Measurements from ENCODE around the gene ANO8. TPM values are rescaled to one million over a fixed set of nuclear protein-coding genes. Genes with fewer than 3 reads are reported as not detected.

The ANO8 gene
- total and polyA plus RNA-seq, 2 of the 13 experiments (the other 11 are each of a cell fraction or from before 2014, with no cell fraction given): 1.8 to 3.5 TPM

DNA sequence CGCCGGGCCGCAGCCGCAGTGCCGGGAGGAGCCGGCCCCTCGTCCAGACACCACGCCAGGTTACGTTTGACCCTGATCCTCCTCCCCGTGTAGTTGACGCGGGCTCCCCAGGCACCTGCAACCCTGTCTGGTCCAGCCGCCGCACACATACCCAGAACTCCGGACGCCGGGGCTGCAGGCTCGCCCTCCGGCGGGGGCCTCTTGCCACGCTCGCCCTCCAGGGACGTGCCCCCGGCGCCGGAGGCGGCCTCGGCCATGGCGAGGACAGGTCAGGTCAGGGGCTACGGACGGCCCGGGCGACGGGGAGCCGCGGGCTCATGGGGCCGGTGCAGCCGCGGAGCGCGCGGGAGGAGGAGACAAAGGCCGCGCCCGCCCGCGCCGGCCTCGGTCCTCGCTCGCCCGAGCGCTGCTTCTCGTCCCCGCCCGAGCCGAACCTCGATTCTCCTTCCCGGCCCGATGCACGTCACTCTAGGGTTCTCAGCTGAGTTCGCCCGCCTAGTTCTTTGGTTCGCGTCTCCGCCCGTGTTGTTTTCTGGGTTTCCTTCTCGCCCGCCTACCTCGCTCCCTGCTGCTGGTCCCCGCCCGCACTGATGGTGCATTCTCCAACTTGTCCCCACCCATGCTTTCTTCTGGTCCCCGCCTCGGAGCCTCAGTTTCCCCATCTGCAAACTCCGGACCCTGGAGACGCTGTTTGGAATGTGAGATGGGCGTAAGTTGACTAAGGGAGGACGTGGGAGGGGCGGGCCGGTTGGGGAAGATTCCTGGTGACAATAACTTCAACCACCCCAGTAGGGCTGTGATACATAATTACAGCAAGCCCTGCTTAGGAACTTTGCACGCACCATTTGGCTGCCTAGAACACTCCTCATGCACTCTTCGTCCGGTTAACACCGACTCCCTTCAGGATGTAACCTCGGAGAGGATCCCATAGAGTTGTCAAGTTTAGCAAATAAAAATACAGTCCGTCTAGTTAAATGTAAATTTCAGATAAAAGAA is at the start of gene ANO8 (continued):
- TF ChIP-seq, protein P1, sequence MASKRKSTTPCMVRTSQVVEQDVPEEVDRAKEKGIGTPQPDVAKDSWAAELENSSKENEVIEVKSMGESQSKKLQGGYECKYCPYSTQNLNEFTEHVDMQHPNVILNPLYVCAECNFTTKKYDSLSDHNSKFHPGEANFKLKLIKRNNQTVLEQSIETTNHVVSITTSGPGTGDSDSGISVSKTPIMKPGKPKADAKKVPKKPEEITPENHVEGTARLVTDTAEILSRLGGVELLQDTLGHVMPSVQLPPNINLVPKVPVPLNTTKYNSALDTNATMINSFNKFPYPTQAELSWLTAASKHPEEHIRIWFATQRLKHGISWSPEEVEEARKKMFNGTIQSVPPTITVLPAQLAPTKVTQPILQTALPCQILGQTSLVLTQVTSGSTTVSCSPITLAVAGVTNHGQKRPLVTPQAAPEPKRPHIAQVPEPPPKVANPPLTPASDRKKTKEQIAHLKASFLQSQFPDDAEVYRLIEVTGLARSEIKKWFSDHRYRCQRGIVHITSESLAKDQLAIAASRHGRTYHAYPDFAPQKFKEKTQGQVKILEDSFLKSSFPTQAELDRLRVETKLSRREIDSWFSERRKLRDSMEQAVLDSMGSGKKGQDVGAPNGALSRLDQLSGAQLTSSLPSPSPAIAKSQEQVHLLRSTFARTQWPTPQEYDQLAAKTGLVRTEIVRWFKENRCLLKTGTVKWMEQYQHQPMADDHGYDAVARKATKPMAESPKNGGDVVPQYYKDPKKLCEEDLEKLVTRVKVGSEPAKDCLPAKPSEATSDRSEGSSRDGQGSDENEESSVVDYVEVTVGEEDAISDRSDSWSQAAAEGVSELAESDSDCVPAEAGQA (IDR thresholded peaks at IDR 0.05; ENCODE audit: low read depth): 0 out of 2 replicates have a peak, but pooled peaks have one; percentile 40
- TF ChIP-seq, protein P1 (CRISPR knock-in tag; IDR thresholded peaks at IDR 0.05; ENCODE audit: borderline replicate concordance): no peak
- TF ChIP-seq ZNF781 (CRISPR knock-in tag; IDR thresholded peaks at IDR 0.05; ENCODE audit: borderline replicate concordance, not compliant biosample characterization) (no peak), KDM6A (CRISPR knock-in tag; IDR thresholded peaks at IDR 0.05; ENCODE audit: low read depth) (no peak), ZNF556 (CRISPR knock-in tag; IDR thresholded peaks at IDR 0.05; ENCODE audit: borderline replicate concordance) (0 out of 2 replicates have a peak, but pooled peaks have one; percentile 15), ISX (CRISPR knock-in tag; conservative IDR thresholded peaks at IDR 0.05) (no peak), TARDBP (CRISPR knock-in tag; IDR thresholded peaks at IDR 0.05) (peak; percentile 81; the same call in 1 of the 2 replicates), MBNL3 (CRISPR knock-in tag; conservative IDR thresholded peaks at IDR 0.05) (no peak), KDM5A (IDR thresholded peaks at IDR 0.05; ENCODE audit: borderline replicate concordance, low read length) (no peak), SRSF9 (IDR thresholded peaks at IDR 0.05; ENCODE audit: borderline replicate concordance, insufficient read depth, low read depth, low read length, poor library complexity, severe bottlenecking) (no peak), BCL6 (CRISPR knock-in tag; IDR thresholded peaks at IDR 0.05) (peak; percentile 18; the same call in 1 of the 2 replicates), MED1 (CRISPR knock-in tag; IDR thresholded peaks at IDR 0.05) (peak; percentile 61)
- TF ChIP-seq, protein P2, sequence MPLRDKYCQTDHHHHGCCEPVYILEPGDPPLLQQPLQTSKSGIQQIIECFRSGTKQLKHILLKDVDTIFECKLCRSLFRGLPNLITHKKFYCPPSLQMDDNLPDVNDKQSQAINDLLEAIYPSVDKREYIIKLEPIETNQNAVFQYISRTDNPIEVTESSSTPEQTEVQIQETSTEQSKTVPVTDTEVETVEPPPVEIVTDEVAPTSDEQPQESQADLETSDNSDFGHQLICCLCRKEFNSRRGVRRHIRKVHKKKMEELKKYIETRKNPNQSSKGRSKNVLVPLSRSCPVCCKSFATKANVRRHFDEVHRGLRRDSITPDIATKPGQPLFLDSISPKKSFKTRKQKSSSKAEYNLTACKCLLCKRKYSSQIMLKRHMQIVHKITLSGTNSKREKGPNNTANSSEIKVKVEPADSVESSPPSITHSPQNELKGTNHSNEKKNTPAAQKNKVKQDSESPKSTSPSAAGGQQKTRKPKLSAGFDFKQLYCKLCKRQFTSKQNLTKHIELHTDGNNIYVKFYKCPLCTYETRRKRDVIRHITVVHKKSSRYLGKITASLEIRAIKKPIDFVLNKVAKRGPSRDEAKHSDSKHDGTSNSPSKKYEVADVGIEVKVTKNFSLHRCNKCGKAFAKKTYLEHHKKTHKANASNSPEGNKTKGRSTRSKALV (CRISPR knock-in tag; IDR thresholded peaks at IDR 0.05): peak; percentile 33; the same call in 1 of the 2 replicates
- TF ChIP-seq, protein P3, sequence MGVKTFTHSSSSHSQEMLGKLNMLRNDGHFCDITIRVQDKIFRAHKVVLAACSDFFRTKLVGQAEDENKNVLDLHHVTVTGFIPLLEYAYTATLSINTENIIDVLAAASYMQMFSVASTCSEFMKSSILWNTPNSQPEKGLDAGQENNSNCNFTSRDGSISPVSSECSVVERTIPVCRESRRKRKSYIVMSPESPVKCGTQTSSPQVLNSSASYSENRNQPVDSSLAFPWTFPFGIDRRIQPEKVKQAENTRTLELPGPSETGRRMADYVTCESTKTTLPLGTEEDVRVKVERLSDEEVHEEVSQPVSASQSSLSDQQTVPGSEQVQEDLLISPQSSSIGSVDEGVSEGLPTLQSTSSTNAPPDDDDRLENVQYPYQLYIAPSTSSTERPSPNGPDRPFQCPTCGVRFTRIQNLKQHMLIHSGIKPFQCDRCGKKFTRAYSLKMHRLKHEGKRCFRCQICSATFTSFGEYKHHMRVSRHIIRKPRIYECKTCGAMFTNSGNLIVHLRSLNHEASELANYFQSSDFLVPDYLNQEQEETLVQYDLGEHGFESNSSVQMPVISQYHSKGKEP (CRISPR knock-in tag; IDR thresholded peaks at IDR 0.05): no peak
